DMS53 treated with DMSO at 0.1 percent for 48 hours (cell line): ENCODE data around the gene CSF2.

ENCODE experiments used
- DNase-seq: peaks from one replicate; lab custom pipeline; 2025; ENCODE audit not compliant: unreplicated experiment; lab: John Stamatoyannopoulos, UW

CSF2 gene

DNA sequence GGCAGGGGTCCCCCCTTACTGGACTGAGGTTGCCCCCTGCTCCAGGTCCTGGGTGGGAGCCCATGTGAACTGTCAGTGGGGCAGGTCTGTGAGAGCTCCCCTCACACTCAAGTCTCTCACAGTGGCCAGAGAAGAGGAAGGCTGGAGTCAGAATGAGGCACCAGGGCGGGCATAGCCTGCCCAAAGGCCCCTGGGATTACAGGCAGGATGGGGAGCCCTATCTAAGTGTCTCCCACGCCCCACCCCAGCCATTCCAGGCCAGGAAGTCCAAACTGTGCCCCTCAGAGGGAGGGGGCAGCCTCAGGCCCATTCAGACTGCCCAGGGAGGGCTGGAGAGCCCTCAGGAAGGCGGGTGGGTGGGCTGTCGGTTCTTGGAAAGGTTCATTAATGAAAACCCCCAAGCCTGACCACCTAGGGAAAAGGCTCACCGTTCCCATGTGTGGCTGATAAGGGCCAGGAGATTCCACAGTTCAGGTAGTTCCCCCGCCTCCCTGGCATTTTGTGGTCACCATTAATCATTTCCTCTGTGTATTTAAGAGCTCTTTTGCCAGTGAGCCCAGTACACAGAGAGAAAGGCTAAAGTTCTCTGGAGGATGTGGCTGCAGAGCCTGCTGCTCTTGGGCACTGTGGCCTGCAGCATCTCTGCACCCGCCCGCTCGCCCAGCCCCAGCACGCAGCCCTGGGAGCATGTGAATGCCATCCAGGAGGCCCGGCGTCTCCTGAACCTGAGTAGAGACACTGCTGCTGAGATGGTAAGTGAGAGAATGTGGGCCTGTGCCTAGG lies at the start of gene CSF2:
Gene CSF2, plus strand, starts transcription at position 559 of the 783 bp plus-strand sequence. Its CDS starts 35 bp downstream, at position 594.
- peak; percentile 38 for DNase-seq

DNA sequence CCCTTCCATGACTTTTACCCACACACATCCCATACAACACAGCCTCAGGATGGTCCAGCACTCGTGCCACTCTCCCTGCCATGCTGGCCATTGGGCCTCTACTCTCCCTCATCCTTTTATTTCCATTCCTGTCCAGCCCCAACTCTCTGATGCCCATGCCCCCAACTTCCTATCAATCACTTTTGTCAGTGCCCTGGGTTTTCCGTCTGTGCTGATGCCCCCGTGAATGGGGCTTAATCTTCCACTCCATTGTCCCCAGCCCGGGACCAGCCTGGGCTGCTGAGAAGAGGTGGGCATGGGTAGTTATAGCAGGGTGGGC lies 49.5 kb upstream of the CSF2 start:
- DNase-seq = no peak

DNA sequence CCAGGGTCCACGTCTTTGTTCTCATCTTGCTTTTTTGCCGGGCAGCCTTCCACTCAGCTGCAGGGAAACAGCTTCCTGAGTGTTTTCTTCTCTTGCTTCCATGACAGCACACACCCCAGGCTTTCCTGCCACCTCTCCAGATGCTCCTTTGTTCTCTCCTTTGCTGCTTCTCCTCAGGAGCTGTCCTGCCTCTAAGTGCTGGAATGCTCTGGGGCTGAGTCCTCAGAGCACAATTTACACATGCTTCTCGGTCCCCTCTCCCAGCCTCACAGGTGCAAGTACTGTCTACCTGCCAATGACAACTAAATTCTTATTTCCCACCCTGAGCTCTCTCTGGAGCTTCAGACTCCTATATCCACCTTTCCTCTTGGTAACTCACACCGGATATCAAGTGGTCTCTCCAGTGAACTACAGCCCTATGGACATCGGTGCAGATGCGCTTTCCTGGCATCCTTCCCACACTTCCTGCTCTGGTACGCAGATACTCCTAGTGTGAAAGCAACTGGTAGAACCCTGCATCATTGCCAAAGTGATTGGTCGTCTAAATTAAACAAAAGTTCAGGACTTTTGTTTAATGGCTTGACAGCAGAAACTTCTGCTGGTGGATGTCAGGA lies 48.7 kb upstream of the CSF2 start:
- no peak for DNase-seq

DNA sequence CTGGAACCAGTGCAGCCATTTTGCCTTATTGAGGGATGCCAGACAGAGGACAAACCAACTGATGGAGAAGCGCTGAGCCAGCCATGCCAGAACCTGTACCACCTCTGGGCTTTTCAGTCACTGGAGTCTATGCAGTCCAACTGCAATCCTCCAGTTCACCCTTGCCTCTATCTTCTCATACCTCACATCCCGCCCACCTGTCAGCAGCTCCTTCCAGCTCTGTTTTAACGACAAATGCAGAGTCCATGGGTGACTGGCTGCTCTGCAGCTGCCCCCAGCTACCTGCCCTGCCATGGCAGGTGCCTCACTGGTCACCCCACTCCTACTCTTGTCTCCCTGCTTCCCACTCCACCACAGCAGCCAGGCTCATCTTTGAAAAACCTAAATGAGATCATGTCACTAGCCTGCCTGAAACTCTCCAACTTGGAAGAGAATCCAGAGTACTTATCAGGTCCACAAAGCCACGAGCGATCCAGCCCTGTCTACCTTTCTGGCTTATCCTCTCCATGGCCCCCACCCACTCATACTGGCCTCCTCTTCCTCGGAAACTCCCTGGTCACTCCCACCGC lies 48.1 kb upstream of the CSF2 start:
- no peak for DNase-seq

DNA sequence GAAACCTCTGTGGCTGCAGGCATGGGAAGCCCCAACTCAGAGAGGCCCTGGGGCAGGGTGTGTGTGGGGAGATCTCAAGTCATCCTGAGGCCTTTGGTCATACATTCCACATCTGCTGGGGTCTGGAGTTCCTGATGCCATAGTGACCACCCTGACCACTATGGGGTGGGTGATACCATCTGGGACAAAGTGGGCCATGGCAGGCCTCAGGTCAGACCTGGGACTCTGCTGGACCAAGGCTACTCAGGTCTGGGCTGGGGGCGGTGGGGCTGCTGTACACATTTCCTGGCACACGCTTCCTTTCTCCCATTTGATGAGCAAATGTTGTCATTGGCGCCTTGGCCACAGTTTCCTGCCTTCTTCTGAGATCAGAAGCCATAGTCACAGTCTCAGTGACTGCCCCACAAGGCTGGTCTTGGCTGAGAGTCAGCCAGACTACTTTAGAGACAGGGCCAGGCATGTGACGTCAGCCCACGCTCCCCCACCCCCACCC lies 47.0 kb upstream of the CSF2 start:
- DNase-seq = no peak

DNA sequence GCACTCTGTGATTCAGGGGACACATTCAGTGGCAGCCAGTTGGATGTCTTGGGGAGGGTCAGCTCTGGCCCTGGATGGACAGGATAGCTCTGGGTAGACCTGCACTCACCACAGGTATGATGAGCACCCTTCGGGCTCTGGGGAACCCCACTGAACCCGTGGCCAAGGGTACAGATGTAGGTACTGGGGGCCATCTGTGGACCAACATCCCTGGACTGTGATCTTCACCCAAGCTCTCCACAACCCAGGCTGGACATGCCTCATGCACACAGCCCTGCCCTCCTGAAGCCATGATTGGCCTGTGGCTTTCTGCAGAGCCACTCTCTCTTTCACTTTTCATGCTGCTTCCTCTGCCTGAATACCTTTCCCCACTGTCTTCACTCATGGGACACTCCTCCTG lies 46.6 kb upstream of the CSF2 start:
- no peak for DNase-seq

DNA sequence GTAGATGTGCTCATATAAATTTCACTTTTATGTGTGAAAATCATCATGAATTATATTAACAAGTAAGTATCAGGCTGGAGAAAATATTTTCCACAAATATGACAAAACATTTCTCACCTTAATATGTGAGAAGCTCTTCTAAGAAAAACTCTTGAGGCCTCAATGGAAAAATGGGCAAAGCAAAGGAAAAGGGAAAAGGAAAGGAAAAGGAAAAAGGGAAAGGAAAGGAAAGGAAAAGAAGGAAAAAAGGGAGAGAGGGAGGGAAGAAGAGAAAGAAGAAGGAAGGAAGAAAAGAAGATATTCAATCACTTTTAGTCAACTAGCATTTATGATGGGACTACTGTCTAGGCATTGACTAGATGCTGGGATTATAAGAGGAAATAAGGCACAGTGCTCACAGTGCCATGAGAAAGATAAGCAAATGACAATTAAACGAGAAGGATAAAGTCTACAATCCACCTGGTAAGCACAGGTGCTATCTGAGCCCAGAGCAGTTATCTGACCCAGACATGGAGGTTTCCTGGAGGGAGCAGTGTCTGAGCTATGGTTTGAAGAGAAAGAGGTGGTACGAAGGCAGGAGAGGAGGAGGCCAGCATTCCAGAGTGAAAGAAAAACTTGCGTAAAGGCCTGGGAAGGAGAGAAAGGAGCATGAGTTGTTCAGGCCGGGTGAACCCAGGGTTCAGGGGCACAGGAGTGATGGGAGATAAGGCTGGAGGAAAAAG lies 43.8 kb upstream of the CSF2 start:
- no peak for DNase-seq

DNA sequence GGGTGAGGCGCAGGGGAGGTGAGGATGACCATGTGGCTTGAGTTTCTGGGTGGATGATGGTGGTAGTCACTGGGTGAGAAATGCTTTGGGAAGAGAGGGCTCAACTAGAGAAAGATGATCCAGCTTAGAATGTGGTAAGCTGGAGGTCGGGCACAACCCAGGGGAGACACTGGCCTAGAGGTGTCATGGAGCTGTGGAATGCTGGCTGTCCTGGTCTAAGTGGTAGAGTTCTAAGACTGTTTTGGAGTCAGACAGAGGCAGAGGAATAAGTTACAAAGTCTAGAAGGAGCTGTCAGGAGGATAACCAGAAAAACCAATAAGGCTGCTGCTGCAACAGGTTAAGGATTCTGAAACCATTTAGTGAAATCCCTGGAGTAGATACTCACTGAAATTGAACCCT lies 43.0 kb upstream of the CSF2 start:
- DNase-seq = no peak

DNA sequence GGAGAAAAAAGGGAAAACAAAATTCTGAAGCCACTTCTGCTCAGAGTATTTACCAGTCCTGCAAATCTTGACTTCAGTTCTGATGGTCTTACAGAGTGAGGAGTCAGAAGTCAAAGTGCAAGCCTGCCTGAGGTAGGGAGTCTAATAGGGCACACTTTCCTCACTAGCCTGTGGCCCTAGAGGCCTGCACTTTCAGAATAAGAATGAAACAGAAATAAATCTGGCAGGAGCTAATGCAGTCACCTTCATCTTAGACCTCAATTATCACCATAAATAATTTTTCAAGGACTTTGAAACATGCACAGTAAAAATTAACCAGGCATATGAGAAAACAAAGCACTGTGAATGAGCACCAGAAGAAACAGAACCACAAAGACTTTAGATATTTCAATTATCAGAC lies 41.4 kb upstream of the CSF2 start:
- DNase-seq = no peak

DNA sequence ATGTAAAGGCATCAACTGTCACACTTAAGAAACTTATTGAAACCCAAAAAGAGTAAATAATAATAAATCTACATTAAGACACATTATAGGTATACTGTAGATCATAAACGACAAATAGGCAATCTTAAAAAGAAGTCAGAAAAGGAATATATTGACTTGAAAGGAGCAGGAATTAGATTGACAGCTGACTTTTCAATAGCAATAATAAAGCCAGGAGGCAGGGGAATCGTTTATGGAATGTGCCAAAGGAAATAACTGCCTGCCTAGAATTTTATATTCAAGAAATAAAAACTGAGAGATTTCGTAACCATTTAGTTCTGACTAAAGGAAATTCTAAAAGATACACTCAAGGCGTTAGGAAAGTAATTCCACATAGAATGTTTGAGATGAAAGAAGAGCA lies 40.5 kb upstream of the CSF2 start:
- no peak for DNase-seq

DNA sequence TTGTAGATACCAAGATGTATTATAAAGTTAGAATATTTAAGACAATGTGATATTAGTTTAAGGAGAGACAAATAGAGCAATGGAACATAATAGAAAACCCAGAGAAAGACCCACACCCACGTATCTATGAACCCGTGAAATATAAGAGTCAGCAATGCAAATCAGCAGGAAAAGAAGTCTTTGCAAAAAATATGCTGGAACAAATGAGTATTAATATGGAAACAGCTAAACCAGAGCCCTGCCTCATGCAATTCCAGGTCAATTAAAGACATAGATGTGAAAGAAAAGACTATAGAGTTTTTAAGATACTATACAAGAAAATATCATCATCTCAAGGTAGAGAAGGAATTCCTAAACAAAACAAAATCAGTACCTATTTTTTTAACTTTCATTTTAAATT lies 36.2 kb upstream of the CSF2 start:
- DNase-seq = no peak

DNA sequence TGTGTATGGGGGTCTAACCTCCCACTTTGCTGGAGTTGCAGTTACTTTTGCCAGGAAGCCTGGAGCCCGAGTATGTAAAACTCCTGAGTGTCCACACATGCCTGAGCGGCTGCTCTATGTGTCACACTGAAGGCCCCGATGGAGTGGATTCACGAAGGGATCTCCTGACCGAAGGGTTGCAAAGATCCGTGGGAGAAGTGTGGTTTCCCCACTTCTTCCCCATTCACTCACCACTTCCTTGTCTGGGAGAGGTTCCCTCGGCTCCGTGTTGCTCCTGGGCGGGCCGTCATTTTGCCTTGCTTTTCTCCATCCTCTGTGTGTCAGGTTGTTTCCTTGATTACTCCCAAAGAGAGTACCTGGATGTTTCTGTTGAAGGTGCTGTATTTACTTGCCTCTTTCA lies 29.4 kb upstream of the CSF2 start:
- DNase-seq = no peak

DNA sequence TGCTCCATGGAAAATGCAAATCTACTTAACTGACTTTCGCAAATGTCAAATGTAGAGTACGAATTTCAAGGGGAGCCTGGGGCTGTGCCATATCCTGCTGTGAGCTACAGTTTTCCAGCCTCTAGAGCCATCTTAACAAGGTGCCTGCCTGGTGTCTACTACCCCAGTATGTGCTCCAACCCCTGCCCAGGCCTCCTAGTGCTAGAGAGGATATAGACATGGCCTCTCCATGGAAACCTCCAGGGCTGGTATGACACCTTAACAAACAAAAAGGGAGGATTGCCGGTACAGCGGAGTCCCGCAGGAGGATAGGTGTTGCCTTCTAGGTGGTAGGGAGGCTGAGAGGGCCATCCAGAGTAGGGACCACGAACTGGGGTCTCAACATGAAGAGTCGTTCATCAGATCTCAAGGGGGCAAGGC lies 26.7 kb upstream of the CSF2 start:
- no peak for DNase-seq

DNA sequence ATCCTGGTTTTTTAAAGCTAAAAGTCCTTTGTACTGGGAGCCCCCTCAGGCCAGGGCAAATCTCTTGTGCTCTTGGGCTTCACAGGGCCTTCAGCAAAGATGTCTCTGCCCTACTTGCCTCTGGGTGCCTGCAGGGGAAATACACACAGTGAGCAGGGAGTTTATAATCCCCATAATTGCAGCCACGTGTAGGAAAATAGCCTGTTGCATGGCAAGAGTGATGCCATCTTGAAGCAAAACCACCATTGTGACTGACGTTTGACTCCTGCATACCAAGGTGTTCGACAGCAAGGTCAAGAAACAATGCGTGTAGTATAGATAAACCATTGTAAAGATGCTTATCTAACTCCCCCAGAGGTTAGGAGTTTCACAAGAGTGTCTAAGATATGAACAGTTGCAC lies 24.5 kb upstream of the CSF2 start:
- no peak for DNase-seq

DNA sequence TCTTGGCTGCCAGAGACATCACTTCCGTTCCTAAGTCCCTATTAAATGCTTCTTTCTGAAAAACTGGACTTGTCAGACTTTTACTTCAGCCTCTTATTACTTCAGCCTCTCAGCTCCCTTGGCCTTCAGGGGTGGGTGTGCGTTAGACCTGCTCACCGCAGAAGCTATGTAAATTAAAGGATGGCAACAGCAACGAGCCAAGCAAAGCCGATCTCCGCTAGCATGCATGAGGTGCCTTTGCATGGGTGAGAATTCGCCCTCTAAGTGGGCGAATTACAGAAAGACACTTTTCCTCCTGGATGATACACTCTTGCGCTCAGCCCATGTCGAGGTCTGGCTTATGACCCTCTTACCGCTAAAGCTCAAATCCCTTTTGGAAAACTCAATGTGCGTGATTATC lies 24.0 kb upstream of the CSF2 start:
- no peak for DNase-seq

DNA sequence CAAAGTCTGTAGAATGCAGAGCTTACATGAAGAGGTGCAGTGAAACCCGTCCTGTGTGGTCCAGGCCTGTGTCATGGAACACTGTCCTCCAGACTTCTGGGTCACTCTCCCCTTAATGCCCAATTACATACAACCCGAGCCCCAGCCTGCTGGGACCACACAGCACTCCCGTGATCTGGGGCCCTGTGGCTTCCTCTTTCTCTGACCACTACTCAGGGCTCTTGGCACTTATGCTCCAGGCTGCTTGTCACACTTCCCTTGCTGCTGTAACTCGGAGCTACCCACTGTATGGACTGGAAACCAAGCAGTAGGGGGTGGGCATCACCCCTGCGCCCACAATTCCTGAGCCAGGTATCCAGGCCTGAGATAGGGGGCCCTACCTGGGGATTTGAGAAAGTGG lies 23.5 kb upstream of the CSF2 start:
- no peak for DNase-seq

DNA sequence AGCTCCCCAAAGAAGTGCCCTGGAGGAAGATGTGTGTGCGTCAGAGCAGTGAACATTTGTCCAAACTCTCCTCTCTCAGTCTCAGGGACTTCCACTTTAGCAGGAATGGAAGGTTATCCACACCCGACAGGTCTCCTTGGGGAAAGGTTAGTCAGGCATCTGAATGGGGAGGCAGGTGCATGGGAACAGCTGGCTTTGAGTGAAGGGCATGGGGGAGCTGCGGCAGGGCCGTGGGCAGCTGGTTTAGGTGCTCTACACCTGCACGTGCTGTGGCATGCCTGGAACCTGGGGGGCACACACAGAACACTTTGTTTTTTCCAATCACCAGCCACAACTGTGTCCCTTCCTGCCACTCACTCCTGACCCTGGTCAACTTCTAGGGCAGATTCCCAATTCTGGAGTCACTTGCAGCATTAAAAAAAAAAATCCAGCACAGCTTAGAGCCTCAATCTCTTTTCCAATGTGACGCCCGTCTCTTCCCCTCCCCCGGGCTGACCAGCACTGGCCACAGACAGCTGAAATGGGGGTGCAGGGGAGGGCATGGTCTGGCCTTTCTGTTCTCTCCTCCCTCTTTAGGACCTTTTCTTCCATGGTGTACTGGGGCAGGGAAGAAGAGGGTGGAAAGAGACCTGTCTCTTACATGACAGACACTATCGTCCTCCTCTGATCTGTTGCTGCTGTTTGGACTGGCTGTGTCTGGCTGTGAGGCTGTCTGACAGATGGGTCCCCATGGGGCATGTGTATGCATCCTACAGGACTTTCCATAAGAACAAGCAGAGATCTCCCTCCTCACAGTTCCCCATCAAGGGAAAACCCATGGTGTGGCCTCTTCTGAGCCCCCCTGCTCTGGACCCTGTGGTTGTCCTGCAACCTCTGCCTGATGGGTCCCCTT lies 22.7 kb upstream of the CSF2 start:
- no peak for DNase-seq

DNA sequence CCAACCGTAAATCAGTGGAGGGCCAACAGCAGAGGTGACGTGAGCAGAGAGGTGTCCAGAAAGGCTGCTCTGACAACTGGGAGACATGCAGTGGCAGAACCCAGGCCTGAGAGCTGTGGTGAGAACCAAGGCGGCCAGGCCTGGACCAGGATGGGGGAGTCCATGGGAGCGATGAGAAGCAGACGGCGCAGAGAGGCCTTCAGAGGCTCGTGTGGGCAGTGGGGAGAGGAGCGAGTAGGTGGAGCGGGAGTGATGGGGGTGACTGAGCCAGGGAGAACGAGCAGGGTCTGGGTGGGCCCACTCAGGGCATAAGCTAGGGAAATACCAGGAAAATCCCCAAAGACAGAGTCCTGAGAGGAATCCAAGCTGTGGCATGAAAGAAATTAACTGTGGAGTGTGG lies 21.1 kb upstream of the CSF2 start:
- DNase-seq = no peak

DNA sequence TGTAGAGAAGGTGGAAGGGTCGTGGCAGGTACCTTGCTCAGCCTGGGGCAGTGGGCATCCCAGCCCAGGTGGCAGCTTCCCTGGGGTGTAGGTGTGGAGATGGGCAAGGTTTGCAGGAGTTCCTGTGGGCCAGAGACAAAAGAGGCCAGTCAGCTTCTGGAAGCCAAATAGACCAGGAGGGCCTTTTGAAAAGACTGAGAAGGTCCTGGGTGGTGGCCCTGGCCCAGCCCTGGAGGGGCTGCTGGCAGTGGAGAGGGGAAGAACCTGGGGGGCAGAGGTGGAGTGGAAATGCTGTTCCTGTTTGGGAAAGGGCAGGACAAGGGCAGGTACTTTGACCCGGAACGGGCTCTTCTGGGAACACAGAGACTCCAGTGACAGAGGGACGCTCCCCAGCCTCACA lies 20.1 kb upstream of the CSF2 start:
- no peak for DNase-seq

DNA sequence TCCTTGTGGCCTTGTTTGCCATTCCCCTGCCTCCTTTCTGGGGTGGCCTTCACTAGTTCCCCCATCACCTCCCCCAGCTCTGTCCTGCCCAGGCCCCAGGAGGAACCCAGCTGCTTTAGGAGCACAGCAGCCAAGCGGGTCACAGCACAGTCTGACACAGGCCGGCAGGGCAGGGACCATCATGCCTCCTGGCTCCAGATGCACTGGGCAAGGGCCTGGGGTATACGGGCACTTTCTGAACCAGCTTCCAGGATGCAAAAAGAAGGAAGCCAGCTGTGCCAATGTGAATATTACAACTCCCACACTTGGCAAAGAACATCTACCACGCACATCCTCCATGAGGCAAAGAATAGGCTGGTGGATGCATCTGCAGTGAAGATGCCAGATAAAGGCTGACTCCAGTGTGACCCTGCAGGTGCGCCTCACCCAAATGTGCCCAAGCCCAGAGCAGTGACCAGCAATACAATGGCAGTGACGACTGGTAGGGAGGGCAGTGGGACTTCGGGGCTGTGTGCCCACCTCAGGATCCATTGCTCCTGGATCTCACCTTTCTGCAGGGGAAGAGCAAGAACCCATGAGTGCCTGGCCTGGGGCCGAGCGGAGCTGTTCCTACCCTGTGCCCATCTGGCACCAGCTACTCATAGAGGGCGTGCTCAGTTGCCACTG lies 19.4 kb upstream of the CSF2 start:
- no peak for DNase-seq
